Activated naive CD4-positive, alpha-beta T cell treated with anti-CD3 and anti-CD28 coated beads, Interleukin-2, amount 50 U/mL, for 24 hours (primary cell): ENCODE measurements around the gene USP4.
"Not testable (repeated sequence)": the region's sequence is repeated elsewhere in the genome, so short reads cannot be mapped to it uniquely, and the experiment has no call there.

Source experiments
- H3K27ac Mint-ChIP-seq: one replicate; pipeline ENCODE4 v1.8.0; 2021; ENCODE audit warnings: mild to moderate bottlenecking, mixed read lengths
- H3K27me3 Mint-ChIP-seq: one replicate; pipeline ENCODE4 v1.8.0; 2021; ENCODE audit warnings: mixed read lengths
- H3K36me3 Mint-ChIP-seq: one replicate; pipeline ENCODE4 v1.8.0; 2021; ENCODE audit warnings: mixed read lengths
- H3K4me1 Mint-ChIP-seq: one replicate; pipeline ENCODE4 v1.8.0; 2021; ENCODE audit warnings: mixed read lengths
- H3K4me3 Mint-ChIP-seq: one replicate; pipeline ENCODE4 v1.8.0; 2021; ENCODE audit warnings: mild to moderate bottlenecking, mixed read lengths
- H3K9me3 Mint-ChIP-seq: one replicate; pipeline ENCODE4 v1.8.0; 2021; ENCODE audit warnings: mixed read lengths

Gene USP4

GRCh38 chr3:49255112-49255511 is 84.7 kb downstream of the USP4 start:
- Mint-ChIP-seq H3K4me1 (no peaks in the 10 kb centered on the region), H3K27ac (no peak overlapping the region), H3K36me3 (no peaks in the 10 kb centered on the region), H3K4me3 (no peak overlapping the region), H3K9me3 (no peaks in the 10 kb centered on the region), H3K27me3 (no peaks in the 10 kb centered on the region)

GRCh38 chr3:49253512-49253911 is 86.3 kb downstream of the USP4 start:
- H3K9me3 Mint-ChIP-seq: no peaks in the 10 kb centered on the region
- no peak overlapping the region for H3K27ac Mint-ChIP-seq
- H3K4me3 Mint-ChIP-seq: no peak overlapping the region
- H3K36me3 Mint-ChIP-seq: no peaks in the 10 kb centered on the region
- H3K27me3 Mint-ChIP-seq: no peaks in the 10 kb centered on the region
- H3K4me1 Mint-ChIP-seq: no peaks in the 10 kb centered on the region

- H3K4me1 Mint-ChIP-seq: no peaks in the 10 kb centered on the region
- H3K27me3 Mint-ChIP-seq: no peaks in the 10 kb centered on the region
- H3K4me3 Mint-ChIP-seq: no peak overlapping the region
- no peak overlapping the region for H3K27ac Mint-ChIP-seq
- no peaks in the 10 kb centered on the region for H3K36me3 Mint-ChIP-seq
- no peaks in the 10 kb centered on the region for H3K9me3 Mint-ChIP-seq
Observed at GRCh38 chr3:49248840-49249227, 91.0 kb downstream of the USP4 start.

- no peaks in the 10 kb centered on the region for H3K36me3 Mint-ChIP-seq
- no peaks in the 10 kb centered on the region for H3K9me3 Mint-ChIP-seq
- H3K4me3 Mint-ChIP-seq: no peak overlapping the region
- no peak overlapping the region for H3K27ac Mint-ChIP-seq
- no peaks in the 10 kb centered on the region for H3K27me3 Mint-ChIP-seq
- no peaks in the 10 kb centered on the region for H3K4me1 Mint-ChIP-seq
Observed at GRCh38 chr3:49244581-49245205, 95.2 kb downstream of the USP4 start.

GRCh38 chr3:49240091-49240490 is 99.8 kb downstream of the USP4 start:
- not testable (repeated sequence) for H3K27ac Mint-ChIP-seq, H3K9me3 Mint-ChIP-seq, H3K27me3 Mint-ChIP-seq, H3K36me3 Mint-ChIP-seq, H3K4me3 Mint-ChIP-seq, H3K4me1 Mint-ChIP-seq

- H3K4me3 Mint-ChIP-seq: no peak overlapping the region
- H3K9me3 Mint-ChIP-seq: no peaks in the 10 kb centered on the region
- no peaks in the 10 kb centered on the region for H3K36me3 Mint-ChIP-seq
- H3K4me1 Mint-ChIP-seq: no peaks in the 10 kb centered on the region
- no peaks in the 10 kb centered on the region for H3K27me3 Mint-ChIP-seq
- no peak overlapping the region for H3K27ac Mint-ChIP-seq
Observed at GRCh38 chr3:49238274-49239127, 101.4 kb downstream of the USP4 start.

- no peak overlapping the region for H3K27ac Mint-ChIP-seq
- peaks cover 2% of the 10 kb centered on the region for H3K36me3 Mint-ChIP-seq
- no peaks in the 10 kb centered on the region for H3K4me1 Mint-ChIP-seq
- peaks cover 6% of the 10 kb centered on the region for H3K9me3 Mint-ChIP-seq
- no peaks in the 10 kb centered on the region for H3K27me3 Mint-ChIP-seq
- no peak overlapping the region for H3K4me3 Mint-ChIP-seq
Observed at GRCh38 chr3:49237344-49237743, 102.5 kb downstream of the USP4 start.

GRCh38 chr3:49236226-49236625 is 103.6 kb downstream of the USP4 start:
- no peaks in the 10 kb centered on the region for H3K4me1 Mint-ChIP-seq
- no peak overlapping the region for H3K4me3 Mint-ChIP-seq
- no peaks in the 10 kb centered on the region for H3K27me3 Mint-ChIP-seq
- no peak overlapping the region for H3K27ac Mint-ChIP-seq
- H3K36me3 Mint-ChIP-seq: peaks cover 5% of the 10 kb centered on the region
- peaks cover 13% of the 10 kb centered on the region for H3K9me3 Mint-ChIP-seq

GRCh38 chr3:49228817-49229216 is 111.0 kb downstream of the USP4 start:
- H3K27me3 Mint-ChIP-seq, H3K4me3 Mint-ChIP-seq, H3K27ac Mint-ChIP-seq, H3K4me1 Mint-ChIP-seq: not testable (repeated sequence)
- peaks cover 27% of the 10 kb centered on the region for H3K9me3 Mint-ChIP-seq
- H3K36me3 Mint-ChIP-seq: peaks cover 12% of the 10 kb centered on the region
